HG03342 (cell line): ENCODE data around the gene TEK.

Experiments used
- ATAC-seq: cut with Tn5 transposase; IDR thresholded peaks from one replicate; pipeline ENCODE4 v1.9.1; 2021; ENCODE audit warnings: mild to moderate bottlenecking, moderate library complexity; ENCODE audit not compliant: unreplicated experiment

Gene TEK

GRCh38 chr9:27176971-27177370 is 67.9 kb downstream of the TEK start:
- no peak for ATAC-seq

DNA sequence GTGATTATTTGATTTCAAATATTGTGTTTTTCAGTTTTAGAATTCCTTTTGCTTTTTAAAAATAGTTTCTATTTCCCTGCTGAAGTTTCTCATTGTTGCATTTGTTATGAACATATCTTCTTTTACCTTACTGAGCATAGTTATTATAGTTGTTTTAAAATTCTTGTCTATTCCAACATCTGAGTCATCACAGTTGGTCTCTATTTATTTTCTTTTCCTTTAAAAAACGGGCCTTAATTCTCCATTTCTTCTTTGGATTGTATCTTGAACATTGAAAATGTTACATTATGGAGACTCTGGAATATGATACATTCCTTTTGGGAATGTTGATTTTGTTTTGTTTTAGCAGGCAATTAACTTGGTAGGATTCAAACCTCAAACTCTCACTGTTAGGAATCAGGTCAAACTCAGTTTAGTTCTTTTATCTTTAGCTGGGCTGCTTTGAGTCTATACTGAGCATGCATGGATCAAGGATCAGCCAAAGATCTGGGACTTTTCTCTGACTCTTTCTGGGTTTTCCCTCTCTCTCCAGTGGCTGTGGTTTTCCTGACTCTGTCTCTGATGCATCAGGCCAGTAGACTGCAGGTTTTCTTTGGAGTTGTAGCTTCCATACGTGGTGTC is 70.3 kb downstream of the TEK start:
- ATAC-seq = no peak

- no peak for ATAC-seq
Measured at GRCh38 chr9:27181381-27181780, 72.4 kb downstream of the TEK start.

- no peak for ATAC-seq
Measured at GRCh38 chr9:27182421-27182820, 73.4 kb downstream of the TEK start.

- no peak for ATAC-seq
Measured at GRCh38 chr9:27183131-27183530, 74.1 kb downstream of the TEK start.

DNA sequence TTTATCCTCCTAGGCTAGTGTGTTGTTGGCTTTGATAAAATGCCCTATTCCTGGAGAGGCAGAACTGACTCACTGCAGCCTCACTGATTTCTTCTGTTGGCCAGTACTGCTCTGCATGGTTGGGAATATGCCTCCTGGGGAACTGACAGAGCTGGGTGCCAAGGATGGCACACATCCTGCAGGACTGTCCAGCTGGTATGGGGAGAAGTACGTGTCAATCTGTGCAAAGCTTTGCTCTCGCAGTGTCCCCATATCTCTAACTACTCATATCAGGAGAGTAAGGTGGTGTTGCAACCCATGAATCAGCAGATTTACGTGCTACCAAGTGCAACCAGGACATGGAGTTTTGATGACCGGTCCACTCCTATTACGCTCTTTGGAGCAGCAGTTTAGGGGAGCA is 74.7 kb downstream of the TEK start:
- ATAC-seq = no peak

DNA sequence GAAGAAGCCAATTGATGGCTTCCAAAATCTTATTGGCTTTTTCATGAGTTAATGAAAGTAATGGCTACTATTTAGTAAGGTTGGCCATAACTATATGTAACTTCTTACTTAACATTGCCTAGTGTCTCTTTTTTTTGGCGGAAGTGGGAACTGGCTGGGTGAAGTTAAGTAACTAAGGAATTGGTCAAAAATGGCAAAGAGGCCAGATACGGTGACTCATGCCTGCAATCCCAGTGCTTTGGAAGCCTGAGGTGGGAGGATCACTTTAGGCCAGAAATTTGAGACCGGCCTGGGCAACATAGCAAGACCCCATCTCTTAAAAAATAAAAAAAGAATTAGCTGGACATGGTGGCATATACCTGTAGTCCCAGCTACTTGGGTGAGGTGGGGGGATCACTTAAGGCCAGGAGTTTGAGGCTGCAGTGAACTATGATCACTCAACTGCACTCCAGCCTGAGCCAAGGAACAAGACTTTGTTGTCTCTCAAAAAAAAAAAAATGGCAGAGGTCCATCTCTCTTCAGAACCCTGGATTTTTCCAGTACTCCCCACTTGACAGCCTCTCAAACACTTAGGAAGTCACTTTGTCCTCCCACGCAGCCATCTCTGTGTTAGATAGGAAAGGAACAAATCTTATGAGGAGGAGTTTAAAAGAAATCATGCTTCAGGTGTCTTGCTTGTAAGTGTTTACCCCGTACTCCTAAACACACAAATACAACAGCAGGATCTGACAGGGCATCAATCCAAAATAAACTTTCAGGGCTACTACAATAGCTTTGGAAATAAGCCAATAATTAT is 75.7 kb downstream of the TEK start:
- ATAC-seq = no peak

DNA sequence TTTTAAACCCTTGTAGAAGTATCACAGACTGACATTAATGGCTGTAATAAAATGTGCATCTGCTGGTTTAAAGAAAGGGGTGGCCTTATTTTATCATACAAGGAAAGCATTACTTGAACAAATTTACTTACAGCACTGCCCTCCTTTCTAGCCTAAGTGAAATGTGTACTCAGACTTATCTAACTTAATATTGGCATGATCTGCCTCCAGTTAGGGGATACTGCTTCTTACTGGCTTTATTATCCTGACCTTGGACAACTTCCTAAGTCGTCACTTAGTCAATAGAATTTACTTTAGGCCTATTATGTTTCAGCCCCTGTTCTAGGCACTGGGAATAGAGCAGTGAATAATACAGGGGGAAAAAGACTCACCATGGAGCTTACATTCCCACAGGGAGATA is 79.4 kb downstream of the TEK start:
- no peak for ATAC-seq

GRCh38 chr9:27189426-27189825 is 80.4 kb downstream of the TEK start:
- ATAC-seq = no peak

DNA sequence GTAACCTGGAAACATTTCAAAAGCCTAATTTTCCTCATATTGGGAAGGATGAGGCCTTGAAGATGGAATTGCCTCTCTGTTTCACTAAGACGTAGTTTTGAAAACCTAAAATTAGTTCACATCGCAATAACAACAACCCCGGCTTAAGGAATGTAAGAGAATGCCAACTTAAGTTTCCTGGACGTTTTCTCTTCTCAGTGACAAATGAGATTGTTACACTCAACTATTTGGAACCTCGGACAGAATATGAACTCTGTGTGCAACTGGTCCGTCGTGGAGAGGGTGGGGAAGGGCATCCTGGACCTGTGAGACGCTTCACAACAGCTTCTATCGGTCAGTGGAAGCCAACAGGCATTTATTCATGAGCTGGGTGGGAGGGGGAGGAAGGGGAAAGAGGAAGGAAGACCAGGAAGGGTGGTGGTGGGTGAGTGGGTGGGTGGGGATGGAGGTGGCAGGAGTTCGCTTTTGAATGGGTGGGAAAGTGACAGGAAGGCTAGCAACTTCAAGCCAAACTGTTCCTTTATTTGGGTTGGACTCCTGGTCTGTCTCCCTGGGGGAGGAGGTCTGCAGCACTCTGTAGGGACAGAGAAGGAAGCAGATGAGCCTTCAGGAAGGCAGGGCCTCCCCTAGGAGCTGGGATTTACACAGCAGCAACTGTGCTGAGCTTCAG is 83.4 kb downstream of the TEK start:
- ATAC-seq = no peak

DNA sequence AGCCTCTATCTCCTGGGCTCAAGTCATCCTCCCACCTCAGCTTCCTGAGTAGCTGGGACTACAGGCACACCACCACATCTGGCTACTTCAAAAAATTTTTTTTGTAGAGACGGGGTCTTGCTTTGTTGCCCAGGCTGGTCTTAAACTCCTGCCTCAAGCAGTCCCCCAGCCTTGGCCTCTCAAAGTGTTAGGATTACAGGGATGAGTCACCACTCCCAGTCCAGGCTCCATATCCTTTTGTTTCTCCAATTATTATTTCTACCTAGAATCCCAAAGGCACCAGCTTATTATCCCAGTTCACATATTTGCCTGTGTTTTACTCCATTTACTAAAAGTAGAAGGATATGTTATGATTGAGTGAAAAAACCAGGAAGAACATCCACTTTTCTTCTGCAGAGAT is 84.9 kb downstream of the TEK start:
- ATAC-seq = no peak

DNA sequence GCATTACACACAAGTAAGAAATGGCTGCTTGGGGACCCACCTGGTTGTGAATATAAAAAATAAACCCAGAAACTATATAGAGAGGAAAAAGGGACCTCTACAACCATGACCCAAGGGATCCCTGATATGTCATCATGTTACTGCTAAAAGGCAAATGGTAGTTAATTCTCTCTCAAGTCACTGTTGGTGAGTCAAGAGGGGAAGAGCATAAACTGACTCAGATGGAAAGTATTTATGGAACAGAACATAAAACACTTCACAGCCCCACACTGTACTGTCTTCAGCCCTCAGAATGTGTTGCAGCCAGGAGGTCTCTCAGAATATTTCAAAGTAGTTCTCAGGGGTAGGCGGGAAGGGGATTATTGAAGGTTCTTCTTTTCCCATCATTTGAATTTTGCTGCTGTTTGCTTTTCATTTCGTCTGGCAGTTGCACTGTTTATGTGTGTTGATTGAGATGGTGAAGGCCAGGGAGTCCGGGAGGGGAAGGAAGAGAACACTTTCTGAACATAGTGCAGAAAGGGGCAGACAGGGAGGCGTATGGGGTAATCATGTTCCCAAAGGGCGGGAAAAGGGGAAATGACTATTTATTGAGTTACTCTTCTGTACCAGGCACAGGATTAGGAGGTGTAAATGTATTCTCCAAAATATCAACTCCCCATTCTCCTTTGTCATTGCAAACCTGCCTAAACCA is 85.5 kb downstream of the TEK start:
- no peak for ATAC-seq

DNA sequence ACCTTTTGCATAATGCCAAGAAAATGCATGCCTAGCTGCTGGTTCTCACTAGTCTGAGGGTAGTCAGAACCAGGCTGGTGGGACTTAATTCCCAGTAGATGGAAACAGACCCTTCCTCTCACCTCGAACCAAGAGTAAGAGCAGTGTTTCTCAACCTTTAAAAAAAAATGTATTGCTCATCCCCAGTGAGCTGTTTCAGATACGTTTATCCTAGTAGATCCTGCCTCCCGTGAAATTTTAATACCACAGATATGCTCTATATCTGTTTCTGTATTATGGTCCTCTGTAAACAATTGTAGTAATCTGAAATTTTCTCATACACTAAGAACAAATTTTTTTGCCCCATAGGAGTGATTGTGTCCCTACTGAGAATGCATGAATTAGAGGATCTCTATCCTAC is 86.2 kb downstream of the TEK start:
- no peak for ATAC-seq

GRCh38 chr9:27196383-27196782 is 87.4 kb downstream of the TEK start:
- no peak for ATAC-seq

DNA sequence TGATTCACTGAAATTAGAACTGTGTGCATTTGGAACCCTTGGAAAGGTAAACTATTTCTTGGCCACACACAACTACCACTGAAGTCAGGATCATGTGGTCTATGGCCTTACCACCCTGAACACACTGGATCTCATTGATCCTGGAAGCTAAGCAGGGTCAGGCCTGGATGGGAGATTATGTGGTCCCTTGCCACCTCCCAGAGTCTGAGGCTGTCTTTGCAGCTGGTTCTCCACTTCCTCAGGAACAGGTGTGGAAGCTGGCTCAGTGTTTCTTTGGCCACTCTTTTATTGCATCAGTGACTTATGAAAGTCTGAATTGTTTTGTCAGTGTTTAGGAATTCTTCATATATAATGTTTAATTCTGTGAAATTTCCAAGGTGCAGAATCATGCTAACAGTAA is 89.2 kb downstream of the TEK start:
- ATAC-seq = no peak

GRCh38 chr9:27202056-27202455 is 93.0 kb downstream of the TEK start:
- ATAC-seq = no peak

GRCh38 chr9:27203783-27204182 is 94.8 kb downstream of the TEK start:
- ATAC-seq = no peak

DNA sequence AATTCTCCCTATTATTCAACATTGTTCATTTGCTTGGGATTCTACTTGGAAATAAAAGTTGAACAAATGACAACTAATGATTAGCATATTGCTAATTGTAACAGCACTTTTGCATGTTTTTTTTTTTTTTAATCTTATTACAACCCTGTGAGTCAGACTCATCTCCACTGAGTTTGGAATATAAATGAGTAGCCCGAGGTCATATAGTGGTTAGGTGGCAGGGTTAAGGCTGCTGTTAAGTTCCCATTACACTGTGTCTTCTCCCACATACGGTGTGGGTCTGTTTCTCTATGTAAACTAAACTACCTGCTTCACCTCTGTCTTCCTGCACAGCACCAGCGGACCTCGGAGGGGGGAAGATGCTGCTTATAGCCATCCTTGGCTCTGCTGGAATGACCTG is 95.6 kb downstream of the TEK start:
- no peak for ATAC-seq

DNA sequence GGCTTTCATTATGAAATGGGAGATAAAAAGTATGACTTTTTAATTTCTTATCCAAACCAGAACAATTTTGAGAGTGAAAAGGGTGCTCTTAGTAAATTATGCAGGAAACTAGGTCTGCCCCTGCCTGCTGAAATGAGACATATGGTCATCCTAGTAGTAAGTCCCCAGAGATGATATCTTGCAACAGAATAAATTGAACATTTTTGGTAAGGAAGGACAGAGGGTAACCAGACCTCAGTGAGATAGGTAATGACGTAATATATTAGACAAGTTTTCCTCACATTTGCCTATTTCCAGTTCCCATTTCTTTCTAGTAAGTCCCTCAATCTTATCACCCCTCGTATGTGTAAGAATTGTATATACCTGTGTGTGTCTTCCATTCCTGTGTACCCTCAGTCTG is 96.2 kb downstream of the TEK start:
- no peak for ATAC-seq

DNA sequence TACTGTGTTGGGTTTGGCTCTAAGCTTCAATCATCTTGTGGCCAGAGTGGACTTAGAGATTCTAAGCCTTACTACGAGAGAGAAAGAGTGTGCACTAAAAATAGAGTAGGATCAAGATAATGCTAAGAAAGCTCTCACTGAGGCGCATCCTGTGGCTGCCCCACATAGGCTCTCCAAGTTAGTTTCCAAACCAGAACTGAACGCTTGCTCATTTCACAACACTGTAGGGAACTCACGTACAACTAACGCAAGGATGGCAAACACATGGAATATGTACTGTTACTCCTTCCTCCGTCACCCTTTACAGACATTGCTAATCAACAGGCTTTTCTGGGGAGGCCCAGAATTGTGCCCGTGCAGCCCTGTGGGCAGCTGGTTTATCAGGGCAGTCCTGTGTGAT is 97.0 kb downstream of the TEK start:
- no peak for ATAC-seq

DNA sequence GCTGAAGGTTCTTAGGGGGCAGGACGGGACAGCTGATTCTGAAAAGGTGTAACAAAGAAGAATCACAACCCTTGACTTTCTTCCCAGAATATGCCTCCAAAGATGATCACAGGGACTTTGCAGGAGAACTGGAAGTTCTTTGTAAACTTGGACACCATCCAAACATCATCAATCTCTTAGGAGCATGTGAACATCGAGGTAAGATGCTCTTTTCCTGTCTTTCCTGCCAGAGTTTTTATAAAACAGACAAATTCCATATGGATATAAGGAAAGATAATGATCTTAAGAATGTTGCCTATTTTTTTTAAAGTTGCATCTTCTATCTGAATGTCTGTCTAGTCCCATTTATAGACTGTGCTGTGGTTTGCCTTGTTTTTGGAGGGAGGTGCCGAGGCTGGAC is 100.0 kb downstream of the TEK start:
- ATAC-seq = no peak

DNA sequence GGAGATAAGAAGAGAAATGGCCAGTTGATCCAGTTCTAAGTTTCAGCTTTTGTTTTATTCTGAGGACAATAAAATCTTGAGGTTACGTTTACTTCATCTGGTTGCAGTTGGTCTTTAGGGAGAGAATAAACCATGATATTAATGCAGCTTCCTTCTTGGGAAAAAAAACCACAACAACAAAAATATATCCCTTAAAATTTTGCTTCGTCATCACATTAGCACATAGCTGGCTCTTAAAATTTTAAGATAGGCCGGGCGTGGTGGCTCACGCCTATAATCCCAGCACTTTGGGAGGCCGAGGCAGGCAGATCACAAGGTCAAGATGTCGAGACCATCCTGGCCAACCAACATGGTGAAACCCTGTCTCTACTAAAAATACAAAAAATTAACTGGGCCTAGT is 101.6 kb downstream of the TEK start:
- no peak for ATAC-seq
